ENCODE measurements around the gene NXN.

GRCh38 chr17:796609-797008 lies 183.0 kb downstream of the NXN start:
- TF ChIP-seq CTCF (conservative IDR thresholded peaks at IDR 0.05): no peak
- no peak for TF ChIP-seq ZFX (IDR thresholded peaks at IDR 0.05)

Data from C4-2B (cell line).